Neural cell (in vitro differentiated cells): ENCODE results near the gene RANBP3.

ENCODE experiments used
- EP300 ChIP-seq: fragments of 450-650 bp; conservative IDR thresholded peaks from 2 replicates; pipeline ENCODE4 v1.6.1; 2014; ENCODE audit warnings: antibody characterized with exemption, mild to moderate bottlenecking, moderate library complexity; ENCODE audit not compliant: poor library complexity, severe bottlenecking
- EZH2 ChIP-seq: fragments of 200-600, 300-800 bp; shearing (Covaris generic), sonication (generic); IDR thresholded peaks from 2 replicates; pipeline ENCODE4 v1.6.1; 2014; ENCODE audit warnings: antibody characterized with exemption, low read length, borderline replicate concordance, mild to moderate bottlenecking; ENCODE audit not compliant: insufficient read depth, poor library complexity, severe bottlenecking
- POLR2AphosphoS5 ChIP-seq: IDR thresholded peaks from 2 replicates; pipeline ENCODE4 v1.6.1; 2012
- RAD21 ChIP-seq: fragments of 450-650 bp; conservative IDR thresholded peaks from 2 replicates; pipeline ENCODE4 v1.6.1; 2014; ENCODE audit warnings: antibody characterized with exemption, mild to moderate bottlenecking, moderate library complexity
- SMC3 ChIP-seq: fragments of 450-650 bp; conservative IDR thresholded peaks from 2 replicates; pipeline ENCODE4 v1.6.1; 2014; ENCODE audit warnings: antibody characterized with exemption, mild to moderate bottlenecking, moderate library complexity; ENCODE audit not compliant: poor library complexity
- TAF1 ChIP-seq: IDR thresholded peaks from 2 replicates; pipeline ENCODE4 v1.6.1; 2012; ENCODE audit warnings: low read depth
- TF ChIP-seq, protein P1 (sequence below): fragments of 450-650 bp; IDR thresholded peaks from 2 replicates; pipeline ENCODE4 v1.5.1; 2014; ENCODE audit warnings: antibody characterized with exemption, mild to moderate bottlenecking, moderate library complexity; ENCODE audit not compliant: poor library complexity, severe bottlenecking
- TF ChIP-seq, protein P2 (sequence below): IDR thresholded peaks from 2 replicates; pipeline ENCODE4 v1.6.1; 2012; ENCODE audit warnings: borderline replicate concordance

DNA sequence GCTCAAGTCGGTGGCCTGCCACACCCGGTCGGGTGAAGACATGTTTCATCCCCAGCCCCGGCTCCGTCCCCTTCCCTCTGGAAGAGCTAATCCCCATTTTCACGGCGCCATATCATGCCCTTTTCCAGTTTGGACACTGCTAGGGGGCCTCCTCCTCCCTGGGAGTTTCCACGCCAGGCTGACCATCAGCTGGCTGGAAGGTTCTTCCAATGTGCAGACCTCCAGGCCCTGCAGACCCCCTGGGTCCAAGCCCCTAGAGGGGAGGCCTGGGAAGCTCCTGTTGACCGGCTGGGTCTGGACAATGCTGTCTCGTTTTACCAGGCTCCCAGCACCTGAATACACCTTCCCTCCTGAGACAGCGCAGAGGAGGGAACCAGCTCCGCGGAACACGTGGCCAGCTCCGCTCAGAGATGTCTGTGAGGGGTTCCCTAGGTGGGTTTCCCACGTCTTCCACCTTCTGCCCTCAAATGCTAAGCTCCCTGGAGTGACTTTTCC lies 44.7 kb upstream of the RANBP3 start:
- TF ChIP-seq TAF1 = no peak
- TF ChIP-seq EP300 = no peak
- TF ChIP-seq, protein P1, sequence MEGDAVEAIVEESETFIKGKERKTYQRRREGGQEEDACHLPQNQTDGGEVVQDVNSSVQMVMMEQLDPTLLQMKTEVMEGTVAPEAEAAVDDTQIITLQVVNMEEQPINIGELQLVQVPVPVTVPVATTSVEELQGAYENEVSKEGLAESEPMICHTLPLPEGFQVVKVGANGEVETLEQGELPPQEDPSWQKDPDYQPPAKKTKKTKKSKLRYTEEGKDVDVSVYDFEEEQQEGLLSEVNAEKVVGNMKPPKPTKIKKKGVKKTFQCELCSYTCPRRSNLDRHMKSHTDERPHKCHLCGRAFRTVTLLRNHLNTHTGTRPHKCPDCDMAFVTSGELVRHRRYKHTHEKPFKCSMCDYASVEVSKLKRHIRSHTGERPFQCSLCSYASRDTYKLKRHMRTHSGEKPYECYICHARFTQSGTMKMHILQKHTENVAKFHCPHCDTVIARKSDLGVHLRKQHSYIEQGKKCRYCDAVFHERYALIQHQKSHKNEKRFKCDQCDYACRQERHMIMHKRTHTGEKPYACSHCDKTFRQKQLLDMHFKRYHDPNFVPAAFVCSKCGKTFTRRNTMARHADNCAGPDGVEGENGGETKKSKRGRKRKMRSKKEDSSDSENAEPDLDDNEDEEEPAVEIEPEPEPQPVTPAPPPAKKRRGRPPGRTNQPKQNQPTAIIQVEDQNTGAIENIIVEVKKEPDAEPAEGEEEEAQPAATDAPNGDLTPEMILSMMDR = peak; percentile 29
- TF ChIP-seq POLR2AphosphoS5 = no peak
- TF ChIP-seq SMC3 = no peak
- no peak for TF ChIP-seq RAD21
- no peak for TF ChIP-seq EZH2
- TF ChIP-seq, protein P2, sequence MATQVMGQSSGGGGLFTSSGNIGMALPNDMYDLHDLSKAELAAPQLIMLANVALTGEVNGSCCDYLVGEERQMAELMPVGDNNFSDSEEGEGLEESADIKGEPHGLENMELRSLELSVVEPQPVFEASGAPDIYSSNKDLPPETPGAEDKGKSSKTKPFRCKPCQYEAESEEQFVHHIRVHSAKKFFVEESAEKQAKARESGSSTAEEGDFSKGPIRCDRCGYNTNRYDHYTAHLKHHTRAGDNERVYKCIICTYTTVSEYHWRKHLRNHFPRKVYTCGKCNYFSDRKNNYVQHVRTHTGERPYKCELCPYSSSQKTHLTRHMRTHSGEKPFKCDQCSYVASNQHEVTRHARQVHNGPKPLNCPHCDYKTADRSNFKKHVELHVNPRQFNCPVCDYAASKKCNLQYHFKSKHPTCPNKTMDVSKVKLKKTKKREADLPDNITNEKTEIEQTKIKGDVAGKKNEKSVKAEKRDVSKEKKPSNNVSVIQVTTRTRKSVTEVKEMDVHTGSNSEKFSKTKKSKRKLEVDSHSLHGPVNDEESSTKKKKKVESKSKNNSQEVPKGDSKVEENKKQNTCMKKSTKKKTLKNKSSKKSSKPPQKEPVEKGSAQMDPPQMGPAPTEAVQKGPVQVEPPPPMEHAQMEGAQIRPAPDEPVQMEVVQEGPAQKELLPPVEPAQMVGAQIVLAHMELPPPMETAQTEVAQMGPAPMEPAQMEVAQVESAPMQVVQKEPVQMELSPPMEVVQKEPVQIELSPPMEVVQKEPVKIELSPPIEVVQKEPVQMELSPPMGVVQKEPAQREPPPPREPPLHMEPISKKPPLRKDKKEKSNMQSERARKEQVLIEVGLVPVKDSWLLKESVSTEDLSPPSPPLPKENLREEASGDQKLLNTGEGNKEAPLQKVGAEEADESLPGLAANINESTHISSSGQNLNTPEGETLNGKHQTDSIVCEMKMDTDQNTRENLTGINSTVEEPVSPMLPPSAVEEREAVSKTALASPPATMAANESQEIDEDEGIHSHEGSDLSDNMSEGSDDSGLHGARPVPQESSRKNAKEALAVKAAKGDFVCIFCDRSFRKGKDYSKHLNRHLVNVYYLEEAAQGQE = no peak
